22Rv1 (cell line): Measurements from ENCODE around the gene ART4.

ENCODE experiments used
- H3K27ac ChIP-seq: fragments of 450-650 bp; 2 replicates; pipeline ENCODE4 v1.5.1; 2017
- ZFX ChIP-seq: fragments of 450-650 bp; IDR thresholded peaks from 2 replicates; pipeline ENCODE4 v1.6.1; 2017; ENCODE audit warnings: antibody characterized with exemption, borderline replicate concordance
- TF ChIP-seq, protein P1 (sequence below): fragments of 450-650 bp; IDR thresholded peaks from 2 replicates; pipeline ENCODE4 v1.5.1; 2017; ENCODE audit warnings: mild to moderate bottlenecking

ART4 gene

DNA sequence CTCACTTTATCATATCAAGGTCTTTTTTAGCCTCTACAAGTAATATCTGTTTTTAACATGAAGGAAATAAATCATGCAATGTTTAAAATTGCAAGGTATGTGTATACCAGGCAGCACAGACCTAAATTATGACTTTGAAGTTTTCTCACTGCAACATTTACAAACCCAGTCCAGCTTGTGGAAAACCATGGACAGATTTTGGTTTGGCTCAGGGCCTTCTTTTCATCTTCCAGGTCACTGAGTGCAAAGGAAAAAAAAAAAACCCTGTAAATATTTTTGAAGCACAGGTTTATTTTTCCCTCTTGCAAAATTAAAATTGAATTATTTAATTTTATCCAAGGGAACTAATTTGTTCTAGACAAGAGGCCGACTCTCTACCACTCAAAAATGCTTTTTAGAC lies 28.6 kb upstream of the ART4 start:
- no peak overlapping the region for H3K27ac ChIP-seq
- TF ChIP-seq, protein P1, sequence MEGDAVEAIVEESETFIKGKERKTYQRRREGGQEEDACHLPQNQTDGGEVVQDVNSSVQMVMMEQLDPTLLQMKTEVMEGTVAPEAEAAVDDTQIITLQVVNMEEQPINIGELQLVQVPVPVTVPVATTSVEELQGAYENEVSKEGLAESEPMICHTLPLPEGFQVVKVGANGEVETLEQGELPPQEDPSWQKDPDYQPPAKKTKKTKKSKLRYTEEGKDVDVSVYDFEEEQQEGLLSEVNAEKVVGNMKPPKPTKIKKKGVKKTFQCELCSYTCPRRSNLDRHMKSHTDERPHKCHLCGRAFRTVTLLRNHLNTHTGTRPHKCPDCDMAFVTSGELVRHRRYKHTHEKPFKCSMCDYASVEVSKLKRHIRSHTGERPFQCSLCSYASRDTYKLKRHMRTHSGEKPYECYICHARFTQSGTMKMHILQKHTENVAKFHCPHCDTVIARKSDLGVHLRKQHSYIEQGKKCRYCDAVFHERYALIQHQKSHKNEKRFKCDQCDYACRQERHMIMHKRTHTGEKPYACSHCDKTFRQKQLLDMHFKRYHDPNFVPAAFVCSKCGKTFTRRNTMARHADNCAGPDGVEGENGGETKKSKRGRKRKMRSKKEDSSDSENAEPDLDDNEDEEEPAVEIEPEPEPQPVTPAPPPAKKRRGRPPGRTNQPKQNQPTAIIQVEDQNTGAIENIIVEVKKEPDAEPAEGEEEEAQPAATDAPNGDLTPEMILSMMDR: no peak
- no peak for TF ChIP-seq ZFX

DNA sequence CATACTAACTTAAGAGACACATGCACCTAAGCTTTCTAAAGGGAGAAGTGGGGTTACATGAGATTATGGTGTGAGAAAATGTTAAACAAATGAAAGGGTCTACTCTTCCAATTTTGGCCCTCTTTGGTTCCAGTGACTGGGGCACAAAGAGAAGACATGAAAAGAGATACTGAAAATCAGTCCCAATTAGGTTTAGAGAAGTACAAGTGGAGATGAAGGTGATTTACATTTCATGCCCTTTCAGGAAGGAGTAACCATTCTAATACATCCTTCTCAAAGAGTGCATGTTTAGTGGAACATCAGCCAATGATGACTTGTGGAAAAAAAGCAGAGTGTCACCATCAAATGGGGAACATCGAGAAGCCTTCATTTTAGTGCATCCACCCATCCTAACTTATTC lies 27.9 kb upstream of the ART4 start:
- H3K27ac ChIP-seq: no peak overlapping the region
- TF ChIP-seq, protein P1: no peak
- no peak for TF ChIP-seq ZFX

DNA sequence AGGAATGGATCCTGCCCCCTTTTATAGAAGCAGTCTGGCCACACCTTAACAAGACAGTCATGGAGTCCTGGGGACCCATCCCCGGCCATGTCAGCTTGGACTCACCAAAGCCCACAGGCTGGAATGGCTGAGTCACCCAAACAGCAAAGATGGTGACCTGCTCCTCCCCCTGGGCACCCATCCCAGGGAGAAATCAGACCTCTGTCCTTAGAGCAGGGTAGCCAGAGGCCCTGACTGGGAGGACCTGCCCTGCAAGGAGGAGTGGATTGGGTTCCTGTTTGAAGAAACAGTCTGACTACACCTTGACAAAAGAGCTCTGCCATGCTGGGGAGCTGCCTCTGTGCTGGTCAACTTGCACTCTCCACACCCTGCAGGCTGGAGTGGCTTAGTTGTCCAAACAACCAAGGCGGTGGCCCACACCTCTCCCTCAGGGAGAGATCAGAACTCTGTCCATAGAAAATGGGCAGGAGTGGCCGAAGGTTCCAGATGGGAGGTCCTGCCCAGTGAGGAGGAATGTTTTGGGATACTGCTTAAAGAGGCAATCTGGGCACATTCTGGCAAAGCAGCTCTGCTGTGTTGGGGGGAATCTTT lies 25.7 kb upstream of the ART4 start:
- TF ChIP-seq, protein P1: no peak
- TF ChIP-seq ZFX: no peak
- no peak overlapping the region for H3K27ac ChIP-seq

DNA sequence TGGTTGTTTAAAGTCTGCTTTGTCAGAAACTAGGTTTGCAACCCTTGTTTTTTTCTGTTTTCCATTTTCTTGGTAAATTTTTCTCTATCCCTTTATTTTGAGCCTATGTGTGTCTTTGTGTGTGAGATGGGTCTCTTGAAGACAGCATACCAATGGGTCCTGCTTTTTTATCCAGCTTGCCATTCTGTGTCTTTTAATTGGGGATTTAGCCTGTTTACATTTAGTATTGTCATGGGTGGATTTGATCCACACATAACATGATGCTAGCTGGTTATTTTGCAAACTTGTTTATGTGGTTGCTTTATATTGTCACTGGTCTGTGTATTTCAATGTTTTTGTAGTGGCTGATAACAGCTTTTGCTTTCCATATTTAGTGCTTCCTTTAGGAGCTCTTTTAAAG lies 17.2 kb upstream of the ART4 start:
- no peak for TF ChIP-seq ZFX
- TF ChIP-seq, protein P1: no peak
- H3K27ac ChIP-seq: no peak overlapping the region

DNA sequence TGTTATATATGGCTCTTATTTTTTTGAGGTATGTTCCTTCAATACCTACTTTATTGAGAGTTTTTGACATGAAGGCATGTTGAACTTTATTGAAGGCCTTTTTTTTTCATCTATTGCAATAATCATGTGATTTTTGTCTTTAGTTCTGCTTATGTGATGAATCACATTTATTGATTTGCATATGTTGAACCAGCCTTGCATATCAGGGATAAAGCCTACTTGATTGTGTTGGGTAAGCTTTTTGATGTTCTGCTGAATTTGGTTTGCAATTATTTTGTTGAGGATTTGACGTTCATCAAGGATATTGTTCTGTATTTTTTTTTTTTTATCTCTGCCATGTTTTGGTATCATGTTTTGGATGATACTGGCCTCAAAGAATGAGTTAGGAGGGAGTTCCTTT lies 15.2 kb upstream of the ART4 start:
- no peak overlapping the region for H3K27ac ChIP-seq
- TF ChIP-seq ZFX: no peak
- TF ChIP-seq, protein P1: no peak

DNA sequence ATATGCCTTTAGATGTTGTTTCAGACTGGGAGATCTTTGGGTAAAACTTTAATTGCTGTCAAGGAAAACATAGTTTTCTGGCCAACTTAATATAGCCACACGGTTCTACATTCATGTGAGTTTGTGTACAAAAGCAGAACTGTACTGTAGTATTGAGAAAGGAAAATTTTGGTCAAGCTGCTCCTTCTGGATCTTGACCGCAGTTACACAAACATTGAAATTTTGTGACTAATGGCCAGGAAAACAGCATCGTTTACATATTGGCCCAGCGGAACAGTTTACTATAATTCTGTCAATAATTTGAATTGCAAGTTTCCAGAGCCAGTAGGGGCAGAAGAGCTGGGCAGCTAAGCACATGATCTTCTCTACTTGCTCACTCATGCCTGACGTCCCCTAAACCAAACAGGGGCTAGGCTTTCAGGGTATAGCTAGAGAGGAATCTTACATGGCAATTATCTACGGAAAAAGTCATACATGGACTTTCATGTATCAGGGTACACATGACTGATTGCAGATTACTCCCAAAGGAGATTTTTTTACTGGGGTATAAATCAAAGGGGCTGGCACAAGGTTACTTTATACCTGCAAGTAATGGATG lies 11.4 kb upstream of the ART4 start:
- TF ChIP-seq ZFX: no peak
- TF ChIP-seq, protein P1: no peak
- H3K27ac ChIP-seq: no peak overlapping the region

DNA sequence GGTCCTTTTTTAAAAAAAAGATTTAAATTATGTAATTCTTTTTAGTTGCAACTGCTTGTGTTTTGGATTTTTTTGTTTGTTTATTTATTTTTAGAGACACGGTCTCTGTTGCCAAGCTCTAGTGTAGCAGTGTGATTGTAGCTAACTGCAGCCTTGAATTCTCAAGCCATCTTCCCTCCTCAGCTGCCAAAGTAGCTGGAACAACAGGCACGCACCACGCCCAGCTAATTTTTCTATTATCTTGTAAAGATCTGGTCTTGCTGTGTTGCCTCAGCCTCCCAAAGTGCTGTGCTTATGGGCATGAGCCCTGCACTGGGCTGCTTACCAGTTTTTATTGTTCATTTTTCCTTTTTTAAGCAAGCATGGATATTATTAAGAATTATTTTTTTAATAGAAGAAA lies 10.6 kb upstream of the ART4 start:
- no peak overlapping the region for H3K27ac ChIP-seq
- TF ChIP-seq, protein P1: no peak
- TF ChIP-seq ZFX: no peak
